Smooth muscle cell (in vitro differentiated cells): ENCODE measurements around the gene PLPP4. TPM values are rescaled to one million over a fixed set of nuclear protein-coding genes. Genes with fewer than 3 reads are reported as not detected.

Source experiments
- DNase-seq: peaks from one replicate; lab custom pipeline; 2025; ENCODE audit not compliant: unreplicated experiment; lab: John Stamatoyannopoulos, UW
- H2AFZ ChIP-seq: fragments of 200-600 bp; sonication (generic); 2 replicates; pipeline ENCODE4 v1.6.0; 2016; ENCODE audit warnings: antibody characterized with exemption, low read depth, mild to moderate bottlenecking
- H3F3A ChIP-seq: fragments of 200-600 bp; sonication (generic); 2 replicates; pipeline ENCODE4 v1.6.0; 2017; ENCODE audit warnings: antibody characterized with exemption, low read depth
- H3K27ac ChIP-seq: fragments of 200-600 bp; sonication (generic); 2 replicates; pipeline ENCODE4 v1.5.1; 2016; ENCODE audit warnings: low read depth, mild to moderate bottlenecking
- H3K27me3 ChIP-seq: fragments of 200-600 bp; sonication (generic); 2 replicates; pipeline ENCODE4 v1.6.1; 2016; ENCODE audit warnings: low read depth, mild to moderate bottlenecking
- H3K36me3 ChIP-seq: fragments of 200-600 bp; sonication (generic); 2 replicates; pipeline ENCODE4 v1.5.1; 2016; ENCODE audit warnings: low read depth
- H3K4me1 ChIP-seq: fragments of 200-600 bp; sonication (generic); 2 replicates; pipeline ENCODE4 v1.5.1; 2016; ENCODE audit warnings: low read depth
- H3K4me2 ChIP-seq: fragments of 200-600 bp; sonication (generic); 2 replicates; pipeline ENCODE4 v1.6.0; 2016; ENCODE audit warnings: mild to moderate bottlenecking
- H3K4me3 ChIP-seq: fragments of 200-600 bp; sonication (generic); 2 replicates; pipeline ENCODE4 v1.5.1; 2016; ENCODE audit warnings: mild to moderate bottlenecking
- H3K79me2 ChIP-seq: fragments of 200-600 bp; sonication (generic); 2 replicates; pipeline ENCODE4 v1.6.0; 2016; ENCODE audit warnings: low read depth, mild to moderate bottlenecking
- H3K9ac ChIP-seq: fragments of 200-600 bp; sonication (generic); 2 replicates; pipeline ENCODE4 v1.6.0; 2016; ENCODE audit warnings: low read depth
- H3K9me3 ChIP-seq: fragments of 200-600 bp; sonication (generic); replicated peaks from 2 replicates; pipeline ENCODE4 v1.5.1; 2016; ENCODE audit warnings: low read depth
- H4K20me1 ChIP-seq: fragments of 200-600 bp; sonication (generic); 2 replicates; pipeline ENCODE4 v1.6.0; 2016; ENCODE audit warnings: low read depth
- WGBS: methylation state at CpG from one replicate; pipeline ENCODE4 v1.1.7; 2016; ENCODE audit warnings: low lambda C conversion rate; 5-methylcytosine and 5-hydroxymethylcytosine counted together
- polyA plus RNA-seq: library from polyadenylated mRNA; unstranded; fragments of >200 nt; fragmentation: Nextera tagmentation; extraction: Ambion mirVana; gene quantifications from 2 replicates; pipeline ENCODE4 v1.2.1, GENCODE V29; 2016
- total RNA-seq: library from RNA; depleted of rRNA; stranded (reverse); fragments of >200 nt; gene quantifications from 2 replicates; pipeline ENCODE4 v1.2.3, GENCODE V29; 2014
- TF ChIP-seq, protein P1 (sequence below): fragments of 200-600 bp; sonication (generic); IDR thresholded peaks from 2 replicates; pipeline ENCODE4 v1.5.1; 2017; ENCODE audit warnings: borderline replicate concordance, mild to moderate bottlenecking, antibody characterized with exemption; ENCODE audit not compliant: insufficient read depth, poor library complexity, severe bottlenecking

PLPP4 gene
- total and polyA plus RNA-seq, 2 experiments from 2014 or later: 27.2 to 33.5 TPM

DNA sequence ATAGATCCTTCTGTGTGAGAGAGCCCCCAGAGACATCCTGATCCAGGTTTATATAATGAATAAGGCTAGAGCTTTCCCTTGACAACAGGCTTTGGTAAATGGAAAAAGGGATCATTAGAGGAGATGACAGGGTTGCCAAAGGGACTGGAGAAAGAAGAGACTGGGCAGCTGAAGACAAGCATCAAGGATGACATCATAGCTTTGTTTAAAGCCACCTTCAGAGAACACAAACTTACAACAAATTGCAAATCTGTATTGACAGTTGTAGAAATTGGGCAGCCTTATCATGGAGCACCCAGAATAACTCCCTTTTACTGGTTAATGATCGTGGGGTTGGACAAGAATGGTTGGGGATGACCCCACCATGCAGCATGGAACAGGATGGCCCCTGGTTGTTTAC, 3.7 kb upstream of the PLPP4 start:
- no peak for DNase-seq
- H3K9me3 ChIP-seq: no peaks in the 10 kb centered on the region
- no peak overlapping the region for H2AFZ ChIP-seq
- peaks cover 13% of the 10 kb centered on the region for H3K4me1 ChIP-seq
- H3K9ac ChIP-seq: no peak overlapping the region
- H4K20me1 ChIP-seq: no peaks in the 10 kb centered on the region
- H3K36me3 ChIP-seq: no peaks in the 10 kb centered on the region
- 84% methylated on average over 1 of the region's 1 CpG for WGBS
- peaks cover 8% of the 10 kb centered on the region for H3K79me2 ChIP-seq
- H3K4me2 ChIP-seq: no peak overlapping the region
- H3K27ac ChIP-seq: no peak overlapping the region
- no peaks in the 10 kb centered on the region for H3F3A ChIP-seq
- TF ChIP-seq, protein P1, sequence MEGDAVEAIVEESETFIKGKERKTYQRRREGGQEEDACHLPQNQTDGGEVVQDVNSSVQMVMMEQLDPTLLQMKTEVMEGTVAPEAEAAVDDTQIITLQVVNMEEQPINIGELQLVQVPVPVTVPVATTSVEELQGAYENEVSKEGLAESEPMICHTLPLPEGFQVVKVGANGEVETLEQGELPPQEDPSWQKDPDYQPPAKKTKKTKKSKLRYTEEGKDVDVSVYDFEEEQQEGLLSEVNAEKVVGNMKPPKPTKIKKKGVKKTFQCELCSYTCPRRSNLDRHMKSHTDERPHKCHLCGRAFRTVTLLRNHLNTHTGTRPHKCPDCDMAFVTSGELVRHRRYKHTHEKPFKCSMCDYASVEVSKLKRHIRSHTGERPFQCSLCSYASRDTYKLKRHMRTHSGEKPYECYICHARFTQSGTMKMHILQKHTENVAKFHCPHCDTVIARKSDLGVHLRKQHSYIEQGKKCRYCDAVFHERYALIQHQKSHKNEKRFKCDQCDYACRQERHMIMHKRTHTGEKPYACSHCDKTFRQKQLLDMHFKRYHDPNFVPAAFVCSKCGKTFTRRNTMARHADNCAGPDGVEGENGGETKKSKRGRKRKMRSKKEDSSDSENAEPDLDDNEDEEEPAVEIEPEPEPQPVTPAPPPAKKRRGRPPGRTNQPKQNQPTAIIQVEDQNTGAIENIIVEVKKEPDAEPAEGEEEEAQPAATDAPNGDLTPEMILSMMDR: no peak
- H3K27me3 ChIP-seq: peaks cover 22% of the 10 kb centered on the region
- no peak overlapping the region for H3K4me3 ChIP-seq

GRCh38 chr10:120453886-120454285, 3.1 kb upstream of the PLPP4 start:
- no peak overlapping the region for H3K27ac ChIP-seq
- H3K4me1 ChIP-seq: peaks cover 17% of the 10 kb centered on the region
- no peak overlapping the region for H3K4me3 ChIP-seq
- H3K27me3 ChIP-seq: peaks cover 22% of the 10 kb centered on the region
- no peaks in the 10 kb centered on the region for H3K36me3 ChIP-seq
- H2AFZ ChIP-seq: no peak overlapping the region
- H3K9ac ChIP-seq: no peak overlapping the region
- H3K4me2 ChIP-seq: no peak overlapping the region
- no peak for DNase-seq
- no peaks in the 10 kb centered on the region for H4K20me1 ChIP-seq
- WGBS: 85% methylated on average over 3 of the region's 3 CpGs
- no peaks in the 10 kb centered on the region for H3F3A ChIP-seq
- TF ChIP-seq, protein P1: no peak
- H3K79me2 ChIP-seq: peaks cover 8% of the 10 kb centered on the region
- no peaks in the 10 kb centered on the region for H3K9me3 ChIP-seq

DNA sequence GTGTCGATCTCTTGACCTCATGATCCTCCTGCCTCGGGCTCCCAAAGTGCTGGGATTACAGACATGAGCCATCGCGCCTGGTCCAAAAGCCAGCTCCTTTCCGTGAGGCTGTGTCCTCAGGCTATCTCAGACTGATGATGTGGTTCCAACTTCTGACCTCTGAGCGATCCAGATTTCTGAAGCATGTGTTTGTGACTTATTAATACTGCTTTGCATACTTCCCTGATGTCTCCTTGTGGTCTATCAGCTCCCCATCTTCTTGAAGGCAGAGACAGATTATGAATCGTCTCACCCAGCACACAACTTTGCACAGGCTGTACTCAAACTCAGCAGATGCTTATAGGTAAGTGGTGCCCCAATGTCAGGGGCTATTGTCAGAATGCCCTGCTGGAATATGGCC, 2.0 kb upstream of the PLPP4 start:
- Histone ChIP-seq H2AFZ (no peak overlapping the region), H3K27ac (no peak overlapping the region), H3K9ac (no peak overlapping the region), H3K36me3 (no peaks in the 10 kb centered on the region), H3K4me2 (no peak overlapping the region), H3K79me2 (peaks cover 8% of the 10 kb centered on the region), H3K9me3 (no peaks in the 10 kb centered on the region), H3K4me1 (peaks cover 26% of the 10 kb centered on the region), H4K20me1 (no peaks in the 10 kb centered on the region), H3K4me3 (no peak overlapping the region), H3F3A (peaks cover 2% of the 10 kb centered on the region), H3K27me3 (peaks cover 22% of the 10 kb centered on the region)
- WGBS: 82% methylated on average over 7 of the region's 7 CpGs
- DNase-seq: no peak
- TF ChIP-seq, protein P1: no peak

DNA sequence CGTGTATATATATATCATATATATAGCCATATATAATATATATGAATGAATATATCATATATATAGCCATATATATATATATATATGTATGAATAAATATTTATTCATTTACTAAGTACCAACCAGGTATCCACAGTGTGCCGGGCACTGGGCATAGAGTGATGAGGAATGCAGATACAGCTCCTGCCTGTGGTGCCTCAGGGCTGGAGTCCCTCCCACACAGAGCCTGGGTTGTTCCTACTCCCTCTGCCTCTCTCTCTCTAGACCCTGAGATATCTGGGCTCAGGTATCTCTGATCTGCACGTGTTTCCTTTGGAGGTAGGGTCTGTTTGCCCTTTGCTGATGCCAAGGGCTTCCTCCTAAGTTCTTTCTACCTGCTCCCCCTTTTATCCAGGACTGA, 1.4 kb upstream of the PLPP4 start:
- Histone ChIP-seq H4K20me1 (no peaks in the 10 kb centered on the region), H3K9me3 (no peaks in the 10 kb centered on the region), H3K4me1 (peaks cover 26% of the 10 kb centered on the region), H2AFZ (no peak overlapping the region), H3F3A (peaks cover 8% of the 10 kb centered on the region), H3K27me3 (peaks cover 22% of the 10 kb centered on the region), H3K27ac (no peak overlapping the region), H3K79me2 (peaks cover 8% of the 10 kb centered on the region), H3K4me3 (no peak overlapping the region), H3K4me2 (no peak overlapping the region), H3K9ac (no peak overlapping the region), H3K36me3 (no peaks in the 10 kb centered on the region)
- WGBS: 67% methylated on average over 3 of the region's 3 CpGs
- TF ChIP-seq, protein P1: no peak
- DNase-seq: no peak
